HFF-Myc (cell line): Measurements from ENCODE around the gene ABCC5.

Experiments
- DNase-seq: peaks from one replicate; pipeline ENCODE4 v3.0.0-alpha.2; 2011; ENCODE audit warnings: low read depth; ENCODE audit errors: extremely low read depth
- H3K4me3 ChIP-seq: replicated peaks from 2 replicates; pipeline ENCODE4 v1.5.1; 2011; ENCODE audit warnings: low read depth, mild to moderate bottlenecking, control low read depth, low read length
- CTCF ChIP-seq: IDR thresholded peaks from 2 replicates; pipeline ENCODE4 v1.5.1; 2012; ENCODE audit warnings: mild to moderate bottlenecking, low read depth, low read length, control low read depth; ENCODE audit errors: missing control alignments

The ABCC5 gene

GRCh38 chr3:183958775-183959174 lies 58.9 kb downstream of the ABCC5 start:
- no peak overlapping the region for H3K4me3 ChIP-seq
- no peak for TF ChIP-seq CTCF
- no peak for DNase-seq

- no peak for TF ChIP-seq CTCF
- no peak overlapping the region for H3K4me3 ChIP-seq
- no peak for DNase-seq
Observed at GRCh38 chr3:183958226-183958625, 59.5 kb downstream of the ABCC5 start.

GRCh38 chr3:183954875-183955274 lies 62.8 kb downstream of the ABCC5 start:
- H3K4me3 ChIP-seq = no peak overlapping the region
- no peak for DNase-seq
- TF ChIP-seq CTCF = no peak

- no peak overlapping the region for H3K4me3 ChIP-seq
- no peak for DNase-seq
- TF ChIP-seq CTCF = no peak
Observed at GRCh38 chr3:183953471-183954070, 64.1 kb downstream of the ABCC5 start.

GRCh38 chr3:183951459-183951858 lies 66.2 kb downstream of the ABCC5 start:
- no peak overlapping the region for H3K4me3 ChIP-seq
- DNase-seq = no peak
- TF ChIP-seq CTCF = no peak

GRCh38 chr3:183949690-183950089 lies 68.0 kb downstream of the ABCC5 start:
- DNase-seq = no peak
- TF ChIP-seq CTCF = no peak
- H3K4me3 ChIP-seq = no peak overlapping the region

- no peak overlapping the region for H3K4me3 ChIP-seq
- no peak for TF ChIP-seq CTCF
- DNase-seq = no peak
Observed at GRCh38 chr3:183946037-183946436, 71.6 kb downstream of the ABCC5 start.
